HFFc6 (cell line): Measurements from ENCODE around the gene CTNNA1. TPM values are rescaled to one million over a fixed set of nuclear protein-coding genes. Genes with fewer than 3 reads are reported as not detected.

Source experiments
- DNase-seq: peaks from one replicate; pipeline ENCODE4 v3.0.0-alpha.2; 2018
- H3K27ac Mint-ChIP-seq: 2 replicates; pipeline ENCODE4 v1.8.0; 2020; ENCODE audit warnings: mild to moderate bottlenecking, mixed read lengths
- H3K27me3 Mint-ChIP-seq: 2 replicates; pipeline ENCODE4 v1.8.0; 2021; ENCODE audit warnings: mild to moderate bottlenecking, moderate library complexity, mixed read lengths; ENCODE audit not compliant: insufficient read depth
- H3K36me3 Mint-ChIP-seq: 2 replicates; pipeline ENCODE4 v1.8.0; 2021; ENCODE audit warnings: low read depth, mixed read lengths
- H3K4me1 Mint-ChIP-seq: 2 replicates; pipeline ENCODE4 v1.8.0; 2020; ENCODE audit warnings: low read depth, mixed read lengths
- H3K4me3 Mint-ChIP-seq: 2 replicates; pipeline ENCODE4 v1.8.0; 2020; ENCODE audit warnings: mild to moderate bottlenecking, moderate library complexity, mixed read lengths
- H3K9me3 Mint-ChIP-seq: 2 replicates; pipeline ENCODE4 v1.8.0; 2020; ENCODE audit warnings: mild to moderate bottlenecking, mixed read lengths
- CTCF ChIP-seq: fragments of 200-600 bp; sonication (generic); IDR thresholded peaks from 2 replicates; pipeline ENCODE4 v1.5.0; 2021; ENCODE audit warnings: antibody characterized with exemption, mild to moderate bottlenecking
- total RNA-seq, 6 experiments: library from RNA; stranded (reverse); fragmentation: NEBNext Ultra II Directional; extraction: Animal tissue kit (Norgen Biotek cat#: 25700); gene quantifications; 2 replicates in 1 of 6; 3 replicates in 5 of 6; pipeline ENCODE4 v1.2.3, GENCODE V29; 2021

CTNNA1 gene
- total RNA-seq, 6 experiments from 2014 or later = 282 to 342 (median 292) TPM

- Mint-ChIP-seq H3K27ac (no peak overlapping the region), H3K4me1 (no peaks in the 10 kb centered on the region), H3K9me3 (no peaks in the 10 kb centered on the region)
Observed at GRCh38 chr5:138736293-138736692, 16.9 kb upstream of the CTNNA1 start.

GRCh38 chr5:138737494-138738265 is 15.5 kb upstream of the CTNNA1 start:
- H3K4me3 Mint-ChIP-seq = no peak overlapping the region
- H3K36me3 Mint-ChIP-seq = no peaks in the 10 kb centered on the region
- peaks cover 3% of the 10 kb centered on the region for H3K27me3 Mint-ChIP-seq
- no peak for TF ChIP-seq CTCF
- no peaks in the 10 kb centered on the region for H3K9me3 Mint-ChIP-seq
- H3K4me1 Mint-ChIP-seq = peaks cover 4% of the 10 kb centered on the region; the same call in 1 of the 2 replicates
- no peak overlapping the region for H3K27ac Mint-ChIP-seq
- no peak for DNase-seq

More at GRCh38 chr5:138736293-138736692, 16.9 kb upstream of the CTNNA1 start:
- TF ChIP-seq CTCF = no peak
- peaks cover 5% of the 10 kb centered on the region for H3K27me3 Mint-ChIP-seq
- no peak for DNase-seq
- no peak overlapping the region for H3K4me3 Mint-ChIP-seq
- H3K36me3 Mint-ChIP-seq = no peaks in the 10 kb centered on the region

GRCh38 chr5:138738399-138738798 is 14.8 kb upstream of the CTNNA1 start:
- peaks cover 3% of the 10 kb centered on the region for H3K27me3 Mint-ChIP-seq
- no peaks in the 10 kb centered on the region for H3K9me3 Mint-ChIP-seq
- no peak overlapping the region for H3K27ac Mint-ChIP-seq
- DNase-seq = no peak
- TF ChIP-seq CTCF = no peak
- peaks cover 6% of the 10 kb centered on the region; the same call in 1 of the 2 replicates for H3K4me1 Mint-ChIP-seq
- H3K36me3 Mint-ChIP-seq = no peaks in the 10 kb centered on the region
- no peak overlapping the region for H3K4me3 Mint-ChIP-seq

- TF ChIP-seq CTCF = no peak
- no peaks in the 10 kb centered on the region for H3K36me3 Mint-ChIP-seq
- no peak overlapping the region for H3K27ac Mint-ChIP-seq
- no peak for DNase-seq
- H3K27me3 Mint-ChIP-seq = peaks cover 1% of the 10 kb centered on the region
- H3K4me3 Mint-ChIP-seq = no peak overlapping the region
- peaks cover 6% of the 10 kb centered on the region; the same call in 1 of the 2 replicates for H3K4me1 Mint-ChIP-seq
- no peaks in the 10 kb centered on the region for H3K9me3 Mint-ChIP-seq
Observed at GRCh38 chr5:138739938-138740337, 13.3 kb upstream of the CTNNA1 start.

GRCh38 chr5:138743484-138743883 is 9.7 kb upstream of the CTNNA1 start:
- H3K36me3 Mint-ChIP-seq = no peaks in the 10 kb centered on the region
- H3K9me3 Mint-ChIP-seq = no peaks in the 10 kb centered on the region
- peaks cover 1% of the 10 kb centered on the region for H3K27me3 Mint-ChIP-seq
- no peak overlapping the region for H3K4me3 Mint-ChIP-seq
- TF ChIP-seq CTCF = no peak
- H3K27ac Mint-ChIP-seq = no peak overlapping the region
- no peak for DNase-seq
- H3K4me1 Mint-ChIP-seq = peaks cover 10% of the 10 kb centered on the region
